Measurements from ENCODE around the gene SORCS2.

The SORCS2 gene

DNA sequence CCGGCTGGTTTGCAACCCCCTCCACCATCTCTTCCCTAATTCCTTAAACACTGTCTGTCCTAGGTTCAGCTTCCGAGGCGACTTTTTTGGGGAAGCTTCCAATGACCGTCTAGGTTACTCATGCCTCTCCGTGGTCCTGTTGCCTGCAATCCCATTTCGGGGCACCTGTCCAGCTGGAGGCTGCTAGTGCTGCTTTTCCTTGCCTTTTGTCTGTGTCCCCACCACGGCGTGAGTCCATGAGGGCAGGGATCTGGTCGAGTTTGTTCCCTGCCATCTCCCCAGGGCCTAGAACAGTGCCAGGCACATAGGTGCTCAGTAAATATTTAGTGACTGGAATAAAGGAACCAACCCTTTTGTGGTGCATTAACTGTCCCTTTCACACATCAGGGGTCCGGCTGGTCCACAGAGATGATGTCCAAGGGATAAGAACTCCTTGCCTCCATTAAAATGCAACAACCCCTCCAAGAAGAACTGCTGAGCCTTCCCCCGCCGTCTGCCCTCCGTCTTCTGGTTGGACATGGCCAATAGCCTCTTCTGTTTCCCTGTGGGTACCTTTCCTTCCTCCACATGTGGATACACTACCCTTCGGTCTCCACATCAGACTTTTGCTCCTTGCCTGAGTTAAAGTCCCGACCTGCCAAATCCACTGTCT, 5.7 kb upstream of the SORCS2 start:
- DNase-seq (ENCODE audit: low read depth) = no peak

- no peak for DNase-seq (ENCODE audit: low read depth)
Observed at GRCh38 chr4:7187168-7187535, 5.2 kb upstream of the SORCS2 start.

- DNase-seq (ENCODE audit: low read depth) = no peak
Observed at GRCh38 chr4:7187691-7188090, 4.6 kb upstream of the SORCS2 start.

GRCh38 chr4:7189066-7189465, 3.3 kb upstream of the SORCS2 start:
- DNase-seq (ENCODE audit: low read depth) = no peak

DNA sequence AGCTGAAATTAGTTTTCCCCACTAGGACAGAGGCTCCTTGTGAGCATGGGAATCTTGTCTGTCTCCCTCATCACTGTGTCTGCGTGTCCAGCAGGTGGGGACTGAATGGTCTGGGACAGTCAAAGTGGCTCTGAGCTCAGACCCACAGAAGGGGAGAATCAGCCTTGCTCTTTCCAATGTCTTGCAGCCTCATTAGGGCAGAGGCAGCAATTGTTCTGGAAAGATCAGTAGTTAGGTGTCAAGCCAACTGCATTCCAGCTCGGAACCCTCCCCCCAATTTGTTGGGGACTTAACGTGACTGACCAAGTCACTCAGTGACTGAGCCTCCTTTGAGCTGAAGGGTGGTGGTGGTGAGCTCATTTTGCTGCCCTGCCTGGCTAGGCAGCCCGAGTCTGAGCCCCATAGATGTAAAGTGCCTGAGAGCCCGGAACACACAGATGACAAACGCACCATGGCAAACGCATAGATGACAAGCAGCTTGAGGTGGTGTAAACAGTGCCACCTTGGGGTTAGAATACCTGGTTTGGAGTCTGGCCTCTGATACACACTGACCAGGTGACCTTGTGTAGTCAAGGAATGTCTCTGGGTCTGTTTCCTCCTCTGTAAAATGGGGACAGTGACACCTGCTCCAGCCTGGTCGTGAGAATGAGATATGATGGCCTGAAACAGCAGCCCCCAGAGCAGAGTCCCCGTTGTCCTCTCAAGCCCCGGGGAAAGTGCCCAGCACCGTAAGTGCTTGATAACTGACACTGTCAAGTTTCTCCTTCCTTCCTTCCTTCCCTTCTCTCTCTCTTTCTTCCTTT, 2.7 kb upstream of the SORCS2 start:
- no peak for DNase-seq (ENCODE audit: low read depth)

DNA sequence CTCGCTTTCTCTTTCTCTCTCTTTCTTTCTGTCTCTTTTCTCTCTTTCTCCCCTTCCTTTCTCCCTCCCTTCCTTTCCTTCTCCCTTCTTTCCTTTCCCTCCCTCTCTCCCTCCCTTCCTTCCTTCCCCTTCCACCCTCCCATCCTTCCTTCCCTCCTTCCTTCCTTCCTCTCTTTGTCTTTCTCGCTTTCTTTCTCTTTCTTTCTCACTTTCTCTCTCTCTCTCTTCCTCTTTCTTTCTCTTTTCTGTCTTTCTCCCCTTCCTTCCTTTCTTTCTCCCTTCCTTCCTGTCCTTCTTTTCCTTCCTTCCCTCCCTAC, 2.1 kb upstream of the SORCS2 start:
- no peak for DNase-seq (ENCODE audit: low read depth)

DNA sequence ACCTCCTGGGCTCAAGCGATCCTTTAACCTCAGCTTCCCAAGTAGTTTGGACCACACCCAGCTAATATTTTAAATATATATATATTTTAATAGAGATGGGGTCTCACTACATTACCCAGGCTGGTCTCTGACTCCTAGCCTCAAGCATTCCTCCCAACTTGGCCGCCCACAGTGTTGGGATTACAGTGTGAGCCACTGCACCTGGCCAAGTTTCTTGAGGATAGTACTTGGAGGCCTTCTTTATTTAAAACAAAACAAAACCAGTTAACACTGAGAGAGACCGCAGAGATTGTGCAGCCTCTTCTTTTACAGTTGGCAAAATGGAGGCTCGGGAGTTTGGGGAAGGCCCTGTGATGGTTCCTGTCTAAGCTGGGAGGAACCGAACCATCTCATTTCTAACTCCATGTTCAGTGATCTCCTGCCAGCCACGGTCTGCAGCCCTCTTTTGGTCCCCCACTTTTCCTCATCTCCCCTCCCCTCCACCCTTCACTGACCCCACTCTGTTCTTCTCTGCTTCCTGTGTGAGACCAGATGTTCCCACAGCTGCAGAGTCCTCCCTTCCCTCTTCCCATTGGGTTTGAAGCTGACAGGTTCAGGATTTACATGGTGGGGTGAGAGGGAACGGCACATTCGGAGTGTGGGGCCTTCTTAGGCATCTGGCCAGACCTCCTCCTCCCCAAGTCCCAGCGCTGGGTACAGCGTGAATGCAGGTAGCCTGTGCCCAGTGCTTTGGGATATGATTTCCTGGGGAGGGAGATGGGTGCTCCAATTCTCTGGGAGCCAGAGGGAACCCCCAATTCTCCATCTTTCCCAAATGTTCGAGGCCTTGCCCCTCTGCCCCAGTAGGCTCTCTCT, 1.4 kb upstream of the SORCS2 start:
- no peak for DNase-seq (ENCODE audit: low read depth)

DNA sequence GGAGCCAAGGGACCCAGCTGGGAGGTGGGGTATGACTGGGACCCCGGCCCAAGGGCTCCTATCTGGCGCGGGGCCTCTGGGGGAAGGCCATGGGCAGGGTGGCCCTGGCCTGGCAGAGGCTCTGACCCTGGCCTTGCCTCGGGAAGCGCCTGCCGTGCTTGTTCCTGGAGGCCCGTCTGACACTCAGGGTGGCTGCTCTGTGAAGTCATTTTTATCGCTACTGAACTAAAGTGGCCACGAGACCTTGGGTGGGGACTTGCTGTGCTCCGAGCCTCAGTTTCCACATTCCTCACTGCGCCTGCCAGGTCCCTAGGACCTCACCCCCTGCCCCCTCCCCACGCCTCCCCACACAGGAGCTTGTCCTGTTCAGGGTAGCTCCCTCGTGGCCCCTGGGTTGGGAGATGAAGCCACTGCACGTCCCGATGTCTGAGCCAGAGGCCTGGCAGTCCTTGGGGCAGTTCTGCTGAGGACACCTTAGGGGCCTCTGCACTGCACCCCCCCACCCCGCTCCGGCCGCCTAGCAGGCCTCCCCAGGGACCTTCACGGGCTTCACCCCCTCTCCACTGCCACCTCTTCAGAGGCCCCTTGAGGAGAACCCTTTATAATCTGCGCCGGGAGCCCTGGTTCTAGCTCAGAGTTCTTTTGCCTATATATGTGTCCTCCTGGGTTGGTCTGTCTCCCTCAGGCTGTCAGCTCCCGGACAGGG, 639 bp upstream of the SORCS2 start:
- no peak for DNase-seq (ENCODE audit: low read depth)

GRCh38 chr4:7193030-7193958, 956 bp downstream of the SORCS2 start:
- DNase-seq (ENCODE audit: low read depth) = no peak

DNA sequence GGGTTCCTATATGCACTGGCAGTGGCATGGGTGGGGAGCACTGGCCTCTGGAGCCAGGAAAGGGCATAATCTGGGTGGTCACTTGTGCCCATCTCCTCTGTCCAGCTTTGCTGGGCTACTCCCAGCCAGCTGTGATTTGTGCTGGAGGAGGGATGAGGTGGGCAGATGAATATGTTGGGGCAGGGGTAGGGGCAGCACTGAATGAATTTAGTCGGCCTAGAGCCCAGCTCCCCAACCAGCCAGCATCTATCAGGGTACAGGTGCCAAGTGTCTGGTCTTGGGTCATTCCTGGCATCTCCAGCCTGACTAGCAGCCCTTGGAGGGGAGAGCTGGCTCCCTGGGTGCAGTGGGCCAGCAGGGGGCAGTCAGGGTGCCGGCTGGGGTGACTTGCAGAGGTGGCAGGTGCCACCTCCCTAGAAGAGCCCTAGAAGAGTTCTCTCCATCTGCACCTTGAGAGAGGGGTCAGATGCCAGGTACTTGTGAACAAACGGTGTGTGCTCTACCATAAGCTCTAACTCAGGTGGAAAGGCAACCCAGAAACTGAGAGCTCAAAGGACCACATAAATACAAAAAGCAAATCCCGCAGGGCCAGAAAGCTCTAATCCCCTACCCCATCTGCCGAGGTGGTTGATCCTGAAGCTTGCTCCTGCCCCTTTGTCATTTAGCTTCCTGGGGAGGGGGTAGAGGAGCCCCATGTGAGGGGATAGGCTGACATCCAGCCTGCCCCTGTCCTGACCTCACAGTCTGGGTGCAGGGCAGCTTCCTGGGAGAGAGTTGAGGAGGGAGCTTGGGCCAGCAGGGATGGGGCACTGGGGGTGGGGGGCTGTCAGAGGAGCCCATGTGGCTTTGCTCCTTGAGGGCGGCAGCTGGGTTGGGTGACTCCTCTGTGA, 2.2 kb downstream of the SORCS2 start:
- DNase-seq (ENCODE audit: low read depth) = no peak

GRCh38 chr4:7195141-7195515, 2.8 kb downstream of the SORCS2 start:
- no peak for DNase-seq (ENCODE audit: low read depth)

GRCh38 chr4:7195546-7196287, 3.4 kb downstream of the SORCS2 start:
- DNase-seq (ENCODE audit: low read depth) = no peak

GRCh38 chr4:7196288-7196651, 3.9 kb downstream of the SORCS2 start:
- no peak for DNase-seq (ENCODE audit: low read depth)

DNA sequence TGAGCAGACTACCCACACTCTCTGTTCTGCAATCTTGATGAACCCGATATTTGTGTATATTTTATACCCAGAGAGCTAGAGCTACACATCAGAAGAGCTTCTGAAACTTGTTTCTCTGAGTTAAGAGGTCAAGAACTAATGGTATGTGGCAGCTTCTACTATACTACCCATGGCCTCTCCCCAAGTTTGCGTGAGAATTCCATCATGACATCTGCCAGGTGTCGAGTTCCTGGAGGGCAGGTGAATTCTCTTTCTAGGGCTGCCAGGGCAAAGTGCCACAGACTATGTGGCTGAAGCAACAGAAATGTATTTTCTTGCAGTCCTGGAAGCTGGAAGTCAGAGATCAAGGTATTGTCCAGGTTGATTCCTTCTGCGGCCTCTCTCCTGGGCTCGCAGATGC, 4.4 kb downstream of the SORCS2 start:
- no peak for DNase-seq (ENCODE audit: low read depth)

DNA sequence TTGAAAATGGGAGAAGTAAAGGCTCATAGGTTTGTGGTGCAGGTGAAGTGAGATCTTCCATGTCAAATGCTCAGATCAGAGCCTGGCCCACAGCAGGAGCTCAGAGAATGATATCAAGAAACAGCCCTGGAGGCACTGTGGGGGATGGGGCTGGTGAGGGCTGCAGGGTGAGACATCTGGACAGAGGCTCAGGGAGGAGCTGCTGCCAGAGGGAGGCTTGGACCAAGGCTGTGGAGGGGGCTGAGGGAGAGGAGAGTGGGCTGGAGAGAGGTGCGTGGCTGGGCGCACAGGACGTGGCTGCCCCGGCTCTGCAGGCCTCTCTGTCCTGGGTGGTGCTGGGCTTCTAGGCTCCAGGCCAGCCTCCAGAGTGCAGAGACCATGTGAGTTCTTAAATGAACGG, 5.6 kb downstream of the SORCS2 start:
- no peak for DNase-seq (ENCODE audit: low read depth)

DNA sequence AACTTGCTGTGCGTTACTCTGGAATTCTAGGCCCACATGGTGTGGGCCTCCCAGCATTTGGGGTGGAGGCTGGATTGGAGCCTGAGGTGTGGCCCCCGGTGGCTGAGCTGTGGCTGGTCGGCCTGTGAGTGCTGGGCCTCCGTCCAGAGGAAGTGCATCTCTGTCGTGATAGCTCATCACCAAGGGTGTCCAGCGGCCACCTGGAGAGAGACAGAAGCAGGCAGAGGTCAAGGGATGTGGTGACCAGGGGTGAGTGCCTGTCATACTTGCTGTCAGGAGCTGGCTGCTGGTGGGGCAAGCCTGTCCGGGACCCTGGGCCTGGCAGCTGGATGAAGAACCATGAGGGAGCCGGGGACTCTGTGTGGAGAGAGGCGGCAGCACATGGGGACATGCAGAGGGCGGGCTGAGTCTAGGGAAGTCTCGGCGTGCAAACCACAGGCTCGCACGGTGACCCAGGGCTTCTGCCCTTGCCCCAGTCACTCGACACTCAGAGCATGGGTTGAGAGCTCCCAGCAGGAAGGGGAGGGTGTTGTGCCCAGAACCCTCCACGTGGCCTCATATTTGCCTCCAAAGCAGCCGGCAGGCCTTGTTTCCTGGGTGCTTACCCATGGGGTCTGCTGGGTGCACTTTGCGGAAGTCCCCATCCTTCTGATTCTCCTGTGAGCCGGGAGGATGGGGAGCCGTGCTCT, 6.2 kb downstream of the SORCS2 start:
- DNase-seq (ENCODE audit: low read depth) = no peak

DNA sequence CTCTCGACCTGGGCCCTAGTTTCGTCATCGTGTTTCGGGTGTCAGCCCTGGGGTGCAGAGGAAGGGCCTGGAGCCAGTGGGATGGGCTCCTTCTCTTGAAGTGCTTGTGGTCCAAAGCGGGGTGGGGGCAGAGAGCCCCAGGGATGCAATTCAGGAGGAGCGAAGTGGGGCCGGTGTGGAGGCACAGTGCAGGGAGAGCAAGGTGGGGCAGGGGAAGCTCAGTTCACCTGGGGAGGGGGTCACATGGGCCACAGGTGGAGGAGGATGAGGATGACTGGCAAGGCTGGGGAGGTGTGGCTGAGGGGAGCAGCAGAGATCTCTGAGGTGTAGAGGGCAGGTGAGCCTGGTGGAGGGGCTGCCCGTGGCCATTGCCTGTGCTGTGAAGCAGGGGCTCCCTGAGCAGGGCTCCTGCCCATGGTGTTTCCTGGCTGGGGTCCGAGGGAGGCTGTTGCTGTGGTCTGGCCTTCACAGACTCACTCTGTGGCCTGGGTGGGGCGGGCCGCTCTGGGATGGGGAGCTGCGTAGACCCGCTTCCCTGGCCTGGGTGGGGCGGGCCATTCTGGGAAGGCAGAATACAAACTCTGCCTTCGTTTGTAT, 6.9 kb downstream of the SORCS2 start:
- no peak for DNase-seq (ENCODE audit: low read depth)

GRCh38 chr4:7199771-7200441, 7.6 kb downstream of the SORCS2 start:
- DNase-seq (ENCODE audit: low read depth) = no peak
